GM12864 (cell line): Measurements from ENCODE around the gene U2AF1L4.

ENCODE experiments used
- DNase-seq: peaks from one replicate; pipeline ENCODE4 v3.0.0-alpha.2; 2011; ENCODE audit warnings: low read depth
- H3K4me3 ChIP-seq: 2 replicates; pipeline ENCODE4 v1.5.1; 2011; ENCODE audit warnings: mild to moderate bottlenecking, low read depth, low read length, control low read depth
- TF ChIP-seq, protein P1 (sequence below): IDR thresholded peaks from 2 replicates; pipeline ENCODE4 v1.5.1; 2011; ENCODE audit warnings: low read depth, mild to moderate bottlenecking, moderate library complexity, low read length, control low read depth, inconsistent platforms; ENCODE audit errors: missing control alignments

The U2AF1L4 gene

GRCh38 chr19:35712567-35713505 lies 32.4 kb downstream of the U2AF1L4 start:
- peak overlapping the region; percentile 89 for H3K4me3 ChIP-seq
- TF ChIP-seq, protein P1, sequence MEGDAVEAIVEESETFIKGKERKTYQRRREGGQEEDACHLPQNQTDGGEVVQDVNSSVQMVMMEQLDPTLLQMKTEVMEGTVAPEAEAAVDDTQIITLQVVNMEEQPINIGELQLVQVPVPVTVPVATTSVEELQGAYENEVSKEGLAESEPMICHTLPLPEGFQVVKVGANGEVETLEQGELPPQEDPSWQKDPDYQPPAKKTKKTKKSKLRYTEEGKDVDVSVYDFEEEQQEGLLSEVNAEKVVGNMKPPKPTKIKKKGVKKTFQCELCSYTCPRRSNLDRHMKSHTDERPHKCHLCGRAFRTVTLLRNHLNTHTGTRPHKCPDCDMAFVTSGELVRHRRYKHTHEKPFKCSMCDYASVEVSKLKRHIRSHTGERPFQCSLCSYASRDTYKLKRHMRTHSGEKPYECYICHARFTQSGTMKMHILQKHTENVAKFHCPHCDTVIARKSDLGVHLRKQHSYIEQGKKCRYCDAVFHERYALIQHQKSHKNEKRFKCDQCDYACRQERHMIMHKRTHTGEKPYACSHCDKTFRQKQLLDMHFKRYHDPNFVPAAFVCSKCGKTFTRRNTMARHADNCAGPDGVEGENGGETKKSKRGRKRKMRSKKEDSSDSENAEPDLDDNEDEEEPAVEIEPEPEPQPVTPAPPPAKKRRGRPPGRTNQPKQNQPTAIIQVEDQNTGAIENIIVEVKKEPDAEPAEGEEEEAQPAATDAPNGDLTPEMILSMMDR: no peak
- peak; percentile 78 for DNase-seq

DNA sequence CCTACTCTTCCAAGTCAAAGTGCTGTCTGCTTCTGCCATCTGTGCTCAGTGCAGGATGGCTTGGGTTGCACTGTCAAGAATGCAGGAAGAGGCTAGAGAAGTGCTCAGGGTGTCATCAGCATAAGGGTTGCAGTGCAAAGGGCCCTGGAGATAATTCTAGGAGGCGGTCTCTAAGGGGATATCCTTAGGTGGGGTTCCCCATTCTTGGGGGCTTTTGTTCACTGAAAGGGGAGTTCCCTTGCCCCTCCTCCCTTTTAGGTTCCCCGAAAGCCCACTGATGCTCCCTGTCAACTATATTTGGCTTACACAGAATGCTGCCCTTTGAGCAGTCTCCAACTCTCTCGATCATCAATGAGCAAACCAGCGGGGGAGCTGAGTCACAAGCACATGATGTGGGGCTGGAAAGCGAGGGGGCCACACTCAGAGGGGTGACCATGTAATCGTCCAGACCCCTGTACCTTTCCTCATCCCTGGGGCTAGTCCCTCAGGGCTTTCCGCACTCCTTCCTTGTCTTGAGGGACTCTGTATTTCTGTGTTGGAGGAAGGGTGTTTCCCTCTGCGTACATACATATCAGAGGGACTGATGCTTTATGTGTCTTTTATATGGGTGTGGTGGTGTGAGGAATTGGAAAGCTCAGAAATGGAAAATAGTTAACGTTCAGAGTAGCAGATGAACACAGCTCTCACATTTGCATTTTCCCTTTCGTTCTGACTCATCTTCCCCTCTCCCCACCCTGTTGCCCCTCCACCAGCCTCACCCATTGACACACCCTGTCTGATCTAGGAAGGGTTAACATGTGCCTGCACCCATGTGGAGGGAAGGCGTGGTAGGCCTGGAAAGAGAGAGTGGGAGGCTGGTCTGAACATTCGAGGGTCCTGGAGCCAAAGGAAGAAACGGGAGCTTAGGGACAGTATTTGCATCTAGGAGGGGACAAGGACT lies 34.2 kb downstream of the U2AF1L4 start:
- H3K4me3 ChIP-seq: peak overlapping the region; percentile 42
- TF ChIP-seq, protein P1: no peak
- DNase-seq: peak; percentile 88

DNA sequence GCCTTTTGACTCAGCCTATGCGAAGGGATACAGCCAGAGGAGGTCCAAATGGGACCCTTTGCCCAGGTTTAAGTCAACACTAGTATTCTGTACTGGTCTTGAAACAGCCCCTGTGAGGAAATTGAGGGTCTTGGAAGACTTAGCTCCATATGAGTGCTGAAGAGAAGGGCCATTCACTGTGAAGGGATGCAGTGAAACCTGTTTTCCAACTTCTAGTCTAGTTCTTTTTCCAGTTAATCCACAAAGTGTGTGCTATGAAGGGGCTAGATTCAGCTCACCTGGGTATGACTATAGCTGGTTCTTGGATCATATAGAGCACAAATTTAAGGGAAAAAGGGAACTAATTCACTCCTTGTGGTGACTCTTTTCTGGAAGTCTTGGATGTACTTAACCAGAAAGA lies 36.8 kb downstream of the U2AF1L4 start:
- H3K4me3 ChIP-seq: no peak overlapping the region
- DNase-seq: no peak
- TF ChIP-seq, protein P1: no peak

DNA sequence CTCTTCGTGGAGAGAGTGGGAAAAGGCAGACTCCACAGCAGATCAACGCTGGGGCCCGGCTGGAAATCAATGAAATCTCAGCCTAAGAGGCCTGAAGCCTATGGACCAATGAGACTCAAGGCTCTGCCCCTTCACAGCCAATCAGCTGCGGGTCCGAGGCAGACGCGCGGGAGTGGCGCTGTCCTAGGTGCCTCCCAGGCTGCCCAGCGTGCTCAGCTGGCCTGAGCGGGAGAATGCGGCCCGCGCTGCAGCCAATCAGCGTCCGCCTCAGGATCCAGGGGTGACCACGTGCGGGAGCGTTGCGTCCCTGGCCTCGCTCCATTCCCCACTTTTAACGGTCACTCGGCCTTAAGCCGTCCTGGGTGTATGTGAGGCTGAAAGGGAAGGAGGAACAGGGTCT lies 41.0 kb downstream of the U2AF1L4 start, which contains the start of gene ZBTB32:
TSS of gene ZBTB32 (plus strand) at position 341 of the 400 bp plus-strand sequence. CDS start 10,069 bp downstream, outside the sequence.
- DNase-seq: no peak
- TF ChIP-seq, protein P1: no peak
- H3K4me3 ChIP-seq: no peak within 1 kb of the TSS

DNA sequence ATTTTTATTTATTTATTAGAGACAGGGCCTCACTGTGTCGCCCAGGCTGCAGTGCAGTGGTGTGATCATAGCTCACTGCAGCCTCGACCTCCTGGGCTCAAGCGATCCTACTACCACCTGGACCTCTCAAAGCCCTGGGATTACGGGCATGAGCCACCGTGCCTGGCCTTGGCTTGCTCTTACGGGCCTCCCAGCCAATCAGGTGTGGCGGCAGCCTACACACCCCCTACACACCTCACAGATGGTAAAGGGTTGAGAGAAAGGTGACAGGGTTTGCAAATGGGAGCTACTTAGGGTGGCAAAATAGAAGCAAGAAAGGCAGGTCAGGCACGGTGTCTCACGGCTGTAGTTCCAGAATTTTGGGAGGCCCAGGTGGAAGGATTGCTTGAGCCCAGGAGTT lies 41.9 kb downstream of the U2AF1L4 start:
- H3K4me3 ChIP-seq: no peak overlapping the region; the same call in 1 of the 2 replicates
- DNase-seq: no peak
- TF ChIP-seq, protein P1: no peak

GRCh38 chr19:35702223-35703012 lies 42.8 kb downstream of the U2AF1L4 start:
- peak overlapping the region; percentile 53 for H3K4me3 ChIP-seq
- DNase-seq: peak; percentile 99
- TF ChIP-seq, protein P1: no peak
